Adipocyte (in vitro differentiated cells): ENCODE data around the gene SS18L1.

Experiments
- DNase-seq: peaks from one replicate; pipeline ENCODE4 v3.0.0-alpha.2; 2015; ENCODE audit warnings: low read depth
- H3K27me3 ChIP-seq: replicated peaks from 2 replicates; pipeline ENCODE4 v1.7.0; 2013; ENCODE audit warnings: mild to moderate bottlenecking, low read length, moderate library complexity; ENCODE audit not compliant: control insufficient read depth, insufficient read depth
- H3K36me3 ChIP-seq: 2 replicates; pipeline ENCODE4 v1.7.0; 2013; ENCODE audit warnings: low read length, mild to moderate bottlenecking, moderate library complexity; ENCODE audit not compliant: control insufficient read depth, insufficient read depth, severe bottlenecking
- H3K4me1 ChIP-seq: 2 replicates; pipeline ENCODE4 v1.7.0; 2013; ENCODE audit warnings: mild to moderate bottlenecking, low read length, moderate library complexity; ENCODE audit not compliant: control insufficient read depth, insufficient read depth
- H3K4me3 ChIP-seq: 2 replicates; pipeline ENCODE4 v1.7.0; 2013; ENCODE audit warnings: mild to moderate bottlenecking, low read length, moderate library complexity
- H3K9ac ChIP-seq: 2 replicates; pipeline ENCODE4 v1.7.0; 2013; ENCODE audit warnings: mild to moderate bottlenecking, low read length, moderate library complexity
- H3K9me3 ChIP-seq: 2 replicates; pipeline ENCODE4 v1.7.0; 2013; ENCODE audit warnings: mild to moderate bottlenecking, low read length, moderate library complexity; ENCODE audit not compliant: control insufficient read depth

The SS18L1 gene

GRCh38 chr20:62133051-62133845, 10.3 kb upstream of the SS18L1 start:
- H3K9ac ChIP-seq = no peak overlapping the region
- DNase-seq = no peak
- H3K36me3 ChIP-seq = peaks cover 93% of the 10 kb centered on the region
- H3K27me3 ChIP-seq = no peaks in the 10 kb centered on the region
- no peaks in the 10 kb centered on the region for H3K9me3 ChIP-seq
- H3K4me1 ChIP-seq = peaks cover 19% of the 10 kb centered on the region
- no peak overlapping the region for H3K4me3 ChIP-seq

- Histone ChIP-seq H3K4me1 (peaks cover 19% of the 10 kb centered on the region), H3K36me3 (peaks cover 93% of the 10 kb centered on the region), H3K27me3 (no peaks in the 10 kb centered on the region), H3K4me3 (no peak overlapping the region), H3K9me3 (no peaks in the 10 kb centered on the region), H3K9ac (no peak overlapping the region)
- no peak for DNase-seq
These were observed 9.7 kb upstream of the SS18L1 start for GRCh38 chr20:62133864-62134263.

- Histone ChIP-seq H3K9ac (peak overlapping the region; percentile 8), H3K9me3 (no peaks in the 10 kb centered on the region), H3K4me3 (no peak overlapping the region), H3K27me3 (no peaks in the 10 kb centered on the region), H3K4me1 (peaks cover 23% of the 10 kb centered on the region), H3K36me3 (peaks cover 93% of the 10 kb centered on the region)
- DNase-seq = peak; percentile 23
These were observed 8.8 kb upstream of the SS18L1 start for GRCh38 chr20:62134735-62135231.

- peaks cover 32% of the 10 kb centered on the region for H3K4me1 ChIP-seq
- no peaks in the 10 kb centered on the region for H3K9me3 ChIP-seq
- H3K27me3 ChIP-seq = no peaks in the 10 kb centered on the region
- no peak for DNase-seq
- no peak overlapping the region for H3K4me3 ChIP-seq
- H3K36me3 ChIP-seq = peaks cover 93% of the 10 kb centered on the region
- H3K9ac ChIP-seq = no peak overlapping the region
These were observed 7.8 kb upstream of the SS18L1 start for GRCh38 chr20:62135573-62136266.

- Histone ChIP-seq H3K9me3 (no peaks in the 10 kb centered on the region), H3K36me3 (peaks cover 86% of the 10 kb centered on the region)
- DNase-seq = peak; percentile 82
These were observed 7.1 kb upstream of the SS18L1 start for GRCh38 chr20:62136283-62137091.

GRCh38 chr20:62137092-62137384, 6.5 kb upstream of the SS18L1 start:
- Histone ChIP-seq H3K4me3 (no peak overlapping the region), H3K36me3 (peaks cover 81% of the 10 kb centered on the region), H3K4me1 (peaks cover 42% of the 10 kb centered on the region), H3K9me3 (no peaks in the 10 kb centered on the region), H3K27me3 (no peaks in the 10 kb centered on the region), H3K9ac (no peak overlapping the region)
- no peak for DNase-seq

More at GRCh38 chr20:62136283-62137091, 7.1 kb upstream of the SS18L1 start:
- Histone ChIP-seq H3K9ac (no peak overlapping the region), H3K4me3 (no peak overlapping the region), H3K27me3 (no peaks in the 10 kb centered on the region), H3K4me1 (peaks cover 39% of the 10 kb centered on the region)

- H3K36me3 ChIP-seq = peaks cover 75% of the 10 kb centered on the region
- no peak for DNase-seq
- H3K4me3 ChIP-seq = no peak overlapping the region
- H3K9me3 ChIP-seq = no peaks in the 10 kb centered on the region
- peaks cover 41% of the 10 kb centered on the region for H3K4me1 ChIP-seq
- no peaks in the 10 kb centered on the region for H3K27me3 ChIP-seq
- H3K9ac ChIP-seq = no peak overlapping the region
These were observed 5.9 kb upstream of the SS18L1 start for GRCh38 chr20:62137478-62138203.

- H3K9me3 ChIP-seq = no peaks in the 10 kb centered on the region
- H3K36me3 ChIP-seq = peaks cover 69% of the 10 kb centered on the region
- H3K27me3 ChIP-seq = no peaks in the 10 kb centered on the region
- no peak overlapping the region for H3K9ac ChIP-seq
- H3K4me1 ChIP-seq = peaks cover 35% of the 10 kb centered on the region
- no peak overlapping the region for H3K4me3 ChIP-seq
- no peak for DNase-seq
These were observed 5.4 kb upstream of the SS18L1 start for GRCh38 chr20:62138204-62138543.

GRCh38 chr20:62138912-62139311, 4.7 kb upstream of the SS18L1 start:
- no peak for DNase-seq
- Histone ChIP-seq H3K9ac (no peak overlapping the region), H3K4me1 (peaks cover 34% of the 10 kb centered on the region), H3K27me3 (no peaks in the 10 kb centered on the region), H3K36me3 (peaks cover 63% of the 10 kb centered on the region), H3K9me3 (no peaks in the 10 kb centered on the region), H3K4me3 (no peak overlapping the region)

- peak overlapping the region; percentile 27 for H3K9ac ChIP-seq
These were observed 3.9 kb upstream of the SS18L1 start for GRCh38 chr20:62139636-62140035.

GRCh38 chr20:62141043-62141396, 2.5 kb upstream of the SS18L1 start:
- no peak for DNase-seq
- Histone ChIP-seq H3K4me3 (peak overlapping the region; percentile 94), H3K9ac (peak overlapping the region; percentile 97), H3K36me3 (peaks cover 48% of the 10 kb centered on the region), H3K4me1 (peaks cover 36% of the 10 kb centered on the region), H3K9me3 (no peaks in the 10 kb centered on the region), H3K27me3 (no peaks in the 10 kb centered on the region)

More at GRCh38 chr20:62139636-62140035, 3.9 kb upstream of the SS18L1 start:
- Histone ChIP-seq H3K4me1 (peaks cover 34% of the 10 kb centered on the region), H3K36me3 (peaks cover 59% of the 10 kb centered on the region), H3K9me3 (no peaks in the 10 kb centered on the region), H3K4me3 (no peak overlapping the region), H3K27me3 (no peaks in the 10 kb centered on the region)
- no peak for DNase-seq
